Fibroblast of skin of left biceps (primary cell): ENCODE measurements around the gene ZNF529.

Source experiments
- DNase-seq, 2 experiments: peaks; one replicate each; pipeline ENCODE4 v3.0.0-alpha.2; 2013; ENCODE audit warnings: low read depth in 2 of 2

The ZNF529 gene

GRCh38 chr19:36514012-36514612 is 59.0 kb downstream of the ZNF529 start:
- DNase-seq = no peak

- no peak for DNase-seq
Observed at GRCh38 chr19:36508325-36508724, 64.8 kb downstream of the ZNF529 start.

GRCh38 chr19:36501973-36502372 is 71.1 kb downstream of the ZNF529 start:
- DNase-seq = no peak

DNA sequence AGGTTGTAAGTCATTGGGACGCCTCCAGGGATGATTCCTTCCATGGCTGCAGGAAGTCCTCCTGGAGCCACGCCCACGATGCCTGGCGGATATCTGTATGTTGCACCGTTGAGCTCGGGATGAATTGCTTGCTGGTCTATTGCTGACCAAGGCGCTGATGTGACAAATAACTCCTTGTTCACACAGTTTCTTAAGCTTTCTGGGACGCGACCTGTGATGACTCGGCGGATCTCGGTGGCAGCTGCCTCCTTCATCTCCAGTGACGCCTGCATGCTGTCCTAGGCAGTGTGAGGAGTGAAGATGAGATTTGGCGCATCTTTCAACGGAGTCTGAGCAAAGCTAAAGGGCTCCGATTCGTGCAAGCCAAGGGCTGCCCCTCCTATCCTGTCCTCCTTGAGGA is 76.1 kb downstream of the ZNF529 start:
- no peak for DNase-seq
